MG63 (cell line): ENCODE measurements around the gene LCMT2. TPM values are rescaled to one million over a fixed set of nuclear protein-coding genes. Genes with fewer than 3 reads are reported as not detected.

Experiments used
- DNase-seq: peaks from one replicate; pipeline ENCODE4 v3.0.0-alpha.2; 2020
- H3K27me3 ChIP-seq: fragments of 250-450 bp; sonication (Bioruptor Pico); 2 replicates; pipeline ENCODE4 v1.5.1; 2020; ENCODE audit warnings: mild to moderate bottlenecking, moderate library complexity
- H3K36me3 ChIP-seq: fragments of 250-450 bp; sonication (Bioruptor Pico); 2 replicates; pipeline ENCODE4 v1.5.1; 2020; ENCODE audit warnings: mild to moderate bottlenecking, moderate library complexity
- H3K4me3 ChIP-seq: fragments of 250-450 bp; sonication (Bioruptor Pico); 2 replicates; pipeline ENCODE4 v1.5.1; 2020; ENCODE audit warnings: mild to moderate bottlenecking, moderate library complexity
- H3K9me3 ChIP-seq: fragments of 250-450 bp; sonication (Bioruptor Pico); 2 replicates; pipeline ENCODE4 v1.5.1; 2020; ENCODE audit warnings: mild to moderate bottlenecking, moderate library complexity
- total RNA-seq: library from RNA; depleted of rRNA; stranded (reverse); fragments of >200 nt; shearing (Covaris generic); gene quantifications from 2 replicates; pipeline ENCODE4 v1.2.3, GENCODE V29; 2014; ENCODE audit warnings: low replicate concordance; rRNA removed

LCMT2 gene
- total RNA-seq, 1 experiment from 2014 or later, result 16.5 TPM

DNA sequence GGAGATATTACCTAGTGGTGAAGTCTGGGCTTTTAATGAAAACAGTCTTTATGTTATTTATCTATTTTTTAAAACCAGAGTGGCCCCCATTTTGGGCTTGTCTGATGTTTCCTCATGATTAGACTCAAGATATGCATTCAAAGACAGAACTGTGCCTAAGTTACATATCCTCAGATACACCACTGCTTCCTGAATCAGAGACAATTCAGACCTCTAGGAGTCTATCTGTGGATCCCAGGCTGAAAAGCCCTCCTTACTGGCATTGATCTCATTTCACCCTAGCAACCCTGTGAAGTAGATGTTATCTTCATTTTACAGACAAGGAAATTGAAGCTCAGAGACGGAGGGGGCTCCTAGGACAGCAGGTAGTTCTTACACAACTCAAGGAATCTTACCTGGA, 46.8 kb downstream of the LCMT2 start:
- no peak for DNase-seq
- Histone ChIP-seq H3K9me3 (no peaks in the 10 kb centered on the region), H3K4me3 (no peak overlapping the region), H3K27me3 (0 out of 2 replicates have a peak, but pooled peaks cover 3% of the 10 kb centered on the region), H3K36me3 (no peaks in the 10 kb centered on the region)

DNA sequence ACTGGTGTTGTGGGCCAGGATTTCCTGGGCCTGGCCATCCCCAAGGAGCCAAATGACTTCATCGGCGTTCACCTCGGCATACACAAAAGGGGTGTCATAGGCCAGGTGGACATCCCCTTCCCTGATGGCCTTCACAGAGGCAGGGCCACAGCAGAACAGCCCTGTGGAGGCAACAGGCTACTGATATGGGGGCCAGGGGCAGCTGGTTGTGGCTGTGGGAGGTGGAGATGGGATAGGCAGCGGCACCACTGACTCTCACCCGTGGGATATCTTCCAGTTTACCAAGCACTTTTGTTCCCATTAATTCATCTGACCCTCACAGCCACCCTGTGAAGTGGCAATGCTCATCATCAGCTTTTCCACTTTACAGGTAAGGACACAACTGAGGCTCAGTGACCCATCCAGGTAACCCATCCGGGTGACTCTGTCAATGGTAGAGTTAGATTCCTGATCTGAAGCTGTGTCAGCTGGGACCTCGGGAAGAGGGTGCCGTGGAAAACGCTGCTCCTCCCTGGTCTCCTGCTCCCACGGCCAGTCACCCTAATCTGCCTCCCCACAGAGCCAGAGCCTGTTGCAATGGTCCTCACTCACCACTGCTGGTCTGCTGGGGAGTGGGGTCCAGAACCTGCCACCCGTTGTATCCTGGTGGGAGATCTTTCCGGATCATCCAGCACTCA, 48.3 kb downstream of the LCMT2 start:
- Histone ChIP-seq H3K9me3 (no peaks in the 10 kb centered on the region), H3K4me3 (no peak overlapping the region), H3K36me3 (no peaks in the 10 kb centered on the region), H3K27me3 (0 out of 2 replicates have a peak, but pooled peaks cover under 1% of the 10 kb centered on the region)
- DNase-seq, result no peak

DNA sequence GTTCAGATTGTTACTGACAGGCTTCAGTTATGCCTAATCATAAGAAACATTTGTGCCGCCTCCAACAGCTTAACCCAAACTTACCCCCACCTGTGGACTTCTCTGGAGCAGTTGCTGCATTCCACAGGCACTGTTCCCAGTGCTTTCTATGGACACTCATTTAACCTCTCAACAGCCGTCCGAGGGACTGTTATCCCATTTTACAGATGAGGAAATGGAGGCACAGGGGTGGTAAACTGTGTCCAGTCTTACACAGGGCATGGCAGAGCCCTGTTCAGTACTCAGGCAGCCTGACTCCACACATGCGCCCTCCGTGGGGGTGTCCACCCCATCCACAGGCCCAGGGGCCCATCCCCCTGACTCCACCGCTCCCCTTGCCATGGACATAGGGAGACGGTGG, 49.4 kb downstream of the LCMT2 start:
- H3K4me3 ChIP-seq, result no peak overlapping the region
- no peaks in the 10 kb centered on the region for H3K27me3 ChIP-seq
- no peaks in the 10 kb centered on the region for H3K9me3 ChIP-seq
- no peaks in the 10 kb centered on the region for H3K36me3 ChIP-seq
- no peak for DNase-seq

DNA sequence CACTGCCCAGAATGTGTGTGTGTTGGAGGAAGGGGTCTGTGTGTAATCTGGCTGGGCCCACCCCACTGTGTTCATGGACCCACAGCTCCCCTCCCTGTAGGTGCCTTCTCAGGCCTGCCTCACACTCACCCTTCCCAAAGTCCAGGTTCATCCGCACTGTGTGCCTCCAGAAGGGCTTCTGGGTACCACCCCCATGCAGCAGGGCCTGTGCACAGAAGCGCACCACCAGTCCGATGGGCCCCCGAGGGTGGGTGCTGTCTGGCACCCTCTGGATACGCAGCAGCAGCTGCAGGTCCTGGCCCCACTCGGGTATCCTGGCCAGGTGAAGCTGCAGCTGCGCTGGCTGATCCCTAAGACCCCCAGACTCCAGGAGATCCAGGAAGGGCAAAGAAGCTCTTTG, 50.9 kb downstream of the LCMT2 start:
- H3K9me3 ChIP-seq, result no peaks in the 10 kb centered on the region
- no peaks in the 10 kb centered on the region for H3K27me3 ChIP-seq
- no peak for DNase-seq
- H3K36me3 ChIP-seq, result no peaks in the 10 kb centered on the region
- H3K4me3 ChIP-seq, result no peak overlapping the region

DNA sequence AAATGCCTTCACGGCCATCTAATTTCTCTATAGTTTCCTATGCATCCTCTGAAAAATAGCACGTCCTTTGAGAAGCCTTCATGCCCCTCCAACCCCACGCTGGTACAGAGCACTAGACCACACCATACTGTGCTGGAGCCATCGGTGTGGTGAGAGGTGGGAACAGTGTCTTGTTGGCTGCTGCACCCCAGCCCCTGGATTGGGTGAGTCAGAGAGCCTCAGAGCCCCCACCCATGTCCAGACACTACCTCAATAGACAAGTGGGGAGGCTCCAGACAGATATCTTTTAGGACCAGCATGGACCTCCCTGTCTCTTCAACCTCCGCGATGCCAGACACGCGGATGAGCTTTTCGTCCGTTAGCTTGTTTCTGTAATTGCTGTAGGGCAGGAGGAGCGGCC, 51.5 kb downstream of the LCMT2 start:
- H3K27me3 ChIP-seq, result no peaks in the 10 kb centered on the region

DNA sequence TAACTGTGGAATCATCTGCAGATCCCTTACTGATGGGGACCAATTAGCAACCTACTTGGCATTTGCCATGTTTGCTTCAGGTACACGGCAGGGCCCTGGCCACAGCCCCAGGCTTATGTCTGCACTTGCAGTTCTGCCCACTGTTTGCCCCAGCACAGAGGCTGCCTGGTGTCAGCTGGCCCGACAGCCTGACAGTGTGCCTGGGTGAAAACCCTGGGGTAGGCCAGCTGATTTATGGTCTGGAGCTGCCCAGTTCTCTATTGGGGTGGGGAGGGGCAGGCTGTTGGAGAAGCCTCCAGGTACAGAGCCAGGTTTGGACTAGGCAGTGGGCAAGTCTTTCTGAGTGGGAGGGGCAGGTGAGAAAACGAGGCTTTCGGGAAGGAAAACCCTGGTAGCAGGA, 52.5 kb downstream of the LCMT2 start:
- Histone ChIP-seq H3K4me3 (no peak overlapping the region), H3K27me3 (no peaks in the 10 kb centered on the region), H3K9me3 (no peaks in the 10 kb centered on the region)

More for the DNA sequence above, 51.5 kb downstream of the LCMT2 start:
- Histone ChIP-seq H3K9me3 (no peaks in the 10 kb centered on the region), H3K4me3 (no peak overlapping the region), H3K36me3 (no peaks in the 10 kb centered on the region)
- no peak for DNase-seq

DNA sequence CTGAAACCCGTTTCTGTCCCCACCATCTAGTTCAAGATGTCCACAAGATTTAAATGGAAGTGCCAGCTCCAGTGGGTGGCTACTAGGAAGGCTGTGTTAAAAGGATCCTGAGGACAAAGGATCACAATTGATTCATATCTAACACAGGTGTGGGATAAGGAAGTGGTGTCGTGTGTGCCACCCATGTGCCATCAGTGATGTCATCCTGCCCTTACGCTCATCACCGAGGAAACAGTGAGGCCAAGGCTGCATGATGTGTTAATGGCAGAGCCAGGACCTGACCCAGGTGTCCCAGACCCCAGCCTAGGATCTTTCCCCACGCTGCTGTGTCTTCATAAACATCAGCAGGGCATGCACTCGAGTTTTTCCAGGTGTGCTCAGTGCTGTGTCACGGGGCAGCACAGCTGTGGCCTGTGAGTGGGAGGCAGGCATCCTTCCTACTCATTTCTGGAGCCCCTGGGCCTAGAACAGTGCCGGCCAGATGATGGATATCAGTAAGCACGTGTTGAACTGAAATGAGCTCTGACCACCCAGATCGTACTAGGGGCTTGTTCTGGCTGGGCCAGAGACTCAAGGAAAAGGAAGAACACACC, 53.0 kb downstream of the LCMT2 start:
- no peaks in the 10 kb centered on the region for H3K36me3 ChIP-seq
- no peak overlapping the region for H3K4me3 ChIP-seq
- no peak for DNase-seq
- H3K9me3 ChIP-seq, result peaks cover 3% of the 10 kb centered on the region
- H3K27me3 ChIP-seq, result no peaks in the 10 kb centered on the region

More for the DNA sequence above, 52.5 kb downstream of the LCMT2 start:
- no peak for DNase-seq
- no peaks in the 10 kb centered on the region for H3K36me3 ChIP-seq

DNA sequence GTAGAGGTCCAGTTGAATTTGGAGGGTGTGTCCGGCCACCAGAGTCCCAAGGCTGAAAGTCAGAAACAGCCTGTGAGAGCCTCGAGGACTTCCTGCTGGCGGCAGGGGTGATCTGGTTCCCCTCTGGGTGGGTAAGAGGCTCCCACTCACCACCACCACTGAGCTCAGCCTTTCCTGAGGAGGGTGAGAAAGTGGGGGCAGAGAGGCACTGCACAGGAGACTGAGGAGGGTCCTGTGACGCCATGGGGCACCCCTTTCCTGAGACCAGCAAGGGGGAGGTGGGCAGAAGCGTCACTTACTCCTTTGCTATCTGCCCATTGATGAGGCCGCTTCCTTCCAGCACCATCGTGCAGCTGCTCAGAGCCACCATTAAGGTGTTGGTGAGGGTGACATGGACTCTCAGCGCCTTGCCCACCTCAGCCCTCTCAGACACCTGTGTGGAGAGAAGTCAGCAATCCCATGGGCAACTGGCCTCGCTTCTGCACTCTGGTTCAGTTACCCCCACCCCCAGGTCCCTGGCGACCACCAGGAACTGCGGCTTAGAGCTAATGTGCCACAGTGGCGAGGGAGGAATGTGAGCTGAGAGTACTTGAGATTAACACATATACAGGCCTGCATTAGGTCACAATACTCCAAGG, 53.7 kb downstream of the LCMT2 start:
- DNase-seq, result no peak
- H3K27me3 ChIP-seq, result no peaks in the 10 kb centered on the region
- peaks cover 8% of the 10 kb centered on the region for H3K9me3 ChIP-seq
- H3K36me3 ChIP-seq, result no peaks in the 10 kb centered on the region
- no peak overlapping the region for H3K4me3 ChIP-seq

DNA sequence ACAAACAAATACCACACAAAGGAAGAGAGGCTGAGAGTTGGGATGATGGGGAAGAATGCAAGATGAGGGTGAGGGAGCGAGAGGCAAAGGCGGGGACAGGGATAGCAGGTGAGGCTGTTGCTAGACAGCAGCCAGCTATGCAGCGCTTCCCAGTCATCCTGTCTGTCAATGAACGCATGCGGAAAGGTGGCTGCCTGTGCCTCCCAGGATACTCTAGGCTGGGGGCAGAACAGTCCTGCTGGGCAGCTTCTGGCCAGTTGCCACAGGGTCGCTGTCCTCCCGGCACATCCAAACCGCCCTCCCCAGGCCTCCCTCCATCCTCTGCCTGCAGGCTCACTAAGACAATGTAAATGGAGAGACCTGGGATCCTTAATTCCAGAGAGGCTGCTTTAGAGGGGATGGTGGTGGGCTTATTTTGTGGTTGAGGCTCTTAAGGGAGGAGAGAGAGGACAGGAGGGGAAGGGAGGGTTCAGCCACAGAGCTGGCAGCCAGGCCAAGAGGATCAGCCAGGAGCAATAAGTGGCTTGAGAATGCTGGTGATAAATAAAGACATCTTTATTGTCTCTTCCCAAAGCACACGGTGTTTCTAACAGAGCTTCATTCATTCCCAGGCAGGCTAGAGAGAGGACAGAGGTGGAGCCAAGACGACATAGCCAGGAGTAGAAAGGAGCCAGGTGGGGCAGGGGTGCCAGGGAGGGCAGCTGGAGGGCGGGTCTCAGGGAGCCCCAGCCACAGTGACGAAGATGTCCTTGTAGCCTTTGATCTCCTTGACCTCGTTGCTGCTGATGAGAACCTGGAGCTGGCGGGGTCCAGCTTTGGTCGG, 54.4 kb downstream of the LCMT2 start:
- H3K36me3 ChIP-seq, result no peaks in the 10 kb centered on the region
- no peak for DNase-seq
- H3K4me3 ChIP-seq, result no peak overlapping the region
- peaks cover 13% of the 10 kb centered on the region for H3K9me3 ChIP-seq
- H3K27me3 ChIP-seq, result no peaks in the 10 kb centered on the region

DNA sequence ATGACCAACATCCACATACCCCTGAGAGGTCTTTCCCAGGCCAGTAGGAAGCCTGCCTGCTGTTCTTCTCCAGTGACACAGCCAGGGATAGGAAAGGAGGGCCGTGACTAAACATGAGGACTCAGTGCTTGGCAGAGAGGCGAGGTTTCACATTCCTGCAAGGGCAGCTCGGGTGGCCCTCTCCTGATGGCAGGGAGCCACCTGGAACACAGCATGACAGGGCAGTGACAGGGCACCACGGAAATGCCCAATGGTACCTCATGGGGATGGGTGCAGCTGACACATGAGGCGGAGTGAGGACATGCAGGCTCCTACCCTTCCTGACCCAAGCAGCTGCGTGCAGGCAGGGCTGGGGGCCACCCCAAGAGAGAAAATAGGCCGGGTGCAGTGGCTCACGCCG, 56.2 kb downstream of the LCMT2 start:
- peak; percentile 90 for DNase-seq
- no peaks in the 10 kb centered on the region for H3K27me3 ChIP-seq
- H3K36me3 ChIP-seq, result no peaks in the 10 kb centered on the region
- H3K9me3 ChIP-seq, result peaks cover 13% of the 10 kb centered on the region
- no peak overlapping the region for H3K4me3 ChIP-seq

Other genes starting within 250 kb of the LCMT2 start
- gene UBR1, start 224.5 kb downstream of the LCMT2 start, total RNA-seq, result 12.6 and 16.8 TPM in 2 replicates
- gene TMEM62, start 197.0 kb downstream of the LCMT2 start, total RNA-seq, result 12.2 and 12.8 TPM in 2 replicates
- gene CCNDBP1, start 145.2 kb downstream of the LCMT2 start, total RNA-seq, result 58.9 and 97.1 TPM in 2 replicates
- gene EPB42, start 109.6 kb downstream of the LCMT2 start, total RNA-seq, result not detected in 2 replicates
- gene TGM5, start 63.6 kb downstream of the LCMT2 start, total RNA-seq, result 0.07 TPM in 1 of 2 replicates, not detected in the other
- not detected in 2 replicates for gene TGM7, start 28.3 kb downstream of the LCMT2 start, total RNA-seq
- 8.4 and 15.6 TPM in 2 replicates for gene ZSCAN29, start 40.5 kb upstream of the LCMT2 start, total RNA-seq
- gene TUBGCP4, start 40.5 kb upstream of the LCMT2 start, total RNA-seq, result 5.4 and 18.2 TPM in 2 replicates
- gene TP53BP1, start 162.6 kb upstream of the LCMT2 start, total RNA-seq, result 45.8 and 52.6 TPM in 2 replicates
- gene MAP1A, start 187.0 kb upstream of the LCMT2 start, total RNA-seq, result 0.74 and 2.3 TPM in 2 replicates